A673 (cell line): Measurements from ENCODE around the gene CCDC137.

Experiments used
- CTCF ChIP-seq: fragments of 300-800, 200-600 bp; sonication (generic); conservative IDR thresholded peaks from 2 replicates; pipeline ENCODE4 v1.5.1; 2017; ENCODE audit warnings: low read depth, mild to moderate bottlenecking, antibody characterized with exemption, low read length, moderate library complexity, mixed read lengths
- EZH2 ChIP-seq: fragments of 200-600 bp; sonication (generic); IDR thresholded peaks from 2 replicates; pipeline ENCODE4 v1.6.1; 2017; ENCODE audit warnings: borderline replicate concordance, low read depth, mild to moderate bottlenecking, mixed read lengths, antibody characterized with exemption, low read length; ENCODE audit not compliant: poor library complexity, severe bottlenecking

- TF ChIP-seq CTCF: no peak
- no peak for TF ChIP-seq EZH2
These were observed 34.1 kb downstream of the CCDC137 start for GRCh38 chr17:81700353-81701287.
